ENCODE data around the gene ACTMAP.

DNA sequence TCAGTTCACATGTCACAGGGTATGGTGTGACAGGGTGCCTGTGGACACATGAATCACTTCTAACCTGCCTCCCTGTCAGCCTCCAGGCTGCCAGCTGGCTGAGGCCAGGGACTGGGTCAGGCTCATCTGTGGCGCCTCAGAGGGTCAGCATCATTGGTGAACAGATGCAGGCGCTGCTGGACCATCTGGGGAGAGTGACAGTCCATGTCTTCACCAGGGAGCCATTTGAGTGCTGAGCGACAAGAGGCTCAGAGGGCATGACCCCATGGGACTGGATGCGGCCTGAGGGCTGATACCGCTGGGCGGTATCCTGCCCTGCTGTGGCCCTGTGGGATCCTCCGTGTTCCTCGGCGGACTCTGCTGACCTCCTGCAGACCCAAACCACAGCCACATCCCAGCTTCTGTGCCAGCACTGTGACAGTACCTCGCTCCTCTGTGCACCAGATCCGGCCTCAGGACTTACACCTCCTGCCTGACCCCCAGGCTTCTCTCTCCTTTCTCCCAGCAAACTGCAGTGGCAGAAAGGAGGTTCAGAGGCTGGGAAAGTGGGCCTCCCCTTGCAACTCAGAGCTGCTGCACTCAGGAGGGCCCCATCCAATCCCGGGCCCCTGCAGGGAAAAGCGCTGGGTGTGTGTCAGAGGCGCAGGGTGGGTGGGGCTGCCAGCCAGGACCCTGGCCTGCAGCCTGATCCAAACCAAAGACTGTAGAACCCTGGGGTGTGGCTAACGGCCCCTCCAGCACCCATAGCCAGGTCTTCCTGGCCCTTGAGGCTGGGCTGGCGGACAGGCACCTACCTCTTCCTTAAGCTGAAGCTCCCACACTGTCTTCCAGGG is 10.2 kb downstream of the ACTMAP start:
- TF ChIP-seq, protein P1, sequence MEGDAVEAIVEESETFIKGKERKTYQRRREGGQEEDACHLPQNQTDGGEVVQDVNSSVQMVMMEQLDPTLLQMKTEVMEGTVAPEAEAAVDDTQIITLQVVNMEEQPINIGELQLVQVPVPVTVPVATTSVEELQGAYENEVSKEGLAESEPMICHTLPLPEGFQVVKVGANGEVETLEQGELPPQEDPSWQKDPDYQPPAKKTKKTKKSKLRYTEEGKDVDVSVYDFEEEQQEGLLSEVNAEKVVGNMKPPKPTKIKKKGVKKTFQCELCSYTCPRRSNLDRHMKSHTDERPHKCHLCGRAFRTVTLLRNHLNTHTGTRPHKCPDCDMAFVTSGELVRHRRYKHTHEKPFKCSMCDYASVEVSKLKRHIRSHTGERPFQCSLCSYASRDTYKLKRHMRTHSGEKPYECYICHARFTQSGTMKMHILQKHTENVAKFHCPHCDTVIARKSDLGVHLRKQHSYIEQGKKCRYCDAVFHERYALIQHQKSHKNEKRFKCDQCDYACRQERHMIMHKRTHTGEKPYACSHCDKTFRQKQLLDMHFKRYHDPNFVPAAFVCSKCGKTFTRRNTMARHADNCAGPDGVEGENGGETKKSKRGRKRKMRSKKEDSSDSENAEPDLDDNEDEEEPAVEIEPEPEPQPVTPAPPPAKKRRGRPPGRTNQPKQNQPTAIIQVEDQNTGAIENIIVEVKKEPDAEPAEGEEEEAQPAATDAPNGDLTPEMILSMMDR (IDR thresholded peaks at IDR 0.05) = no peak
- no peak for TF ChIP-seq POLR2A (IDR thresholded peaks at IDR 0.05)

Data from adrenal gland (tissue), 5 donors.